Measurements from ENCODE around the gene NXPE3. TPM values are rescaled to one million over a fixed set of nuclear protein-coding genes. Genes with fewer than 3 reads are reported as not detected.

NXPE3 gene
- polyA plus RNA-seq, 1 experiment: 41.1 TPM

GRCh38 chr3:101778385-101779046 lies 495 bp upstream of the NXPE3 start:
- Histone ChIP-seq H3K27ac (ENCODE audit: low read depth, low read length) (no peak overlapping the region), H3K4me3 (ENCODE audit: low read depth, low read length) (peak overlapping the region; percentile 93), H3K9me3 (ENCODE audit: control insufficient read depth, insufficient read depth, low read length) (no peaks in the 10 kb centered on the region), H3K27me3 (ENCODE audit: control insufficient read depth, insufficient read depth, low read length) (no peaks in the 10 kb centered on the region)
- CTCF ChIA-PET: no interaction called here
- TF ChIP-seq, protein P1, sequence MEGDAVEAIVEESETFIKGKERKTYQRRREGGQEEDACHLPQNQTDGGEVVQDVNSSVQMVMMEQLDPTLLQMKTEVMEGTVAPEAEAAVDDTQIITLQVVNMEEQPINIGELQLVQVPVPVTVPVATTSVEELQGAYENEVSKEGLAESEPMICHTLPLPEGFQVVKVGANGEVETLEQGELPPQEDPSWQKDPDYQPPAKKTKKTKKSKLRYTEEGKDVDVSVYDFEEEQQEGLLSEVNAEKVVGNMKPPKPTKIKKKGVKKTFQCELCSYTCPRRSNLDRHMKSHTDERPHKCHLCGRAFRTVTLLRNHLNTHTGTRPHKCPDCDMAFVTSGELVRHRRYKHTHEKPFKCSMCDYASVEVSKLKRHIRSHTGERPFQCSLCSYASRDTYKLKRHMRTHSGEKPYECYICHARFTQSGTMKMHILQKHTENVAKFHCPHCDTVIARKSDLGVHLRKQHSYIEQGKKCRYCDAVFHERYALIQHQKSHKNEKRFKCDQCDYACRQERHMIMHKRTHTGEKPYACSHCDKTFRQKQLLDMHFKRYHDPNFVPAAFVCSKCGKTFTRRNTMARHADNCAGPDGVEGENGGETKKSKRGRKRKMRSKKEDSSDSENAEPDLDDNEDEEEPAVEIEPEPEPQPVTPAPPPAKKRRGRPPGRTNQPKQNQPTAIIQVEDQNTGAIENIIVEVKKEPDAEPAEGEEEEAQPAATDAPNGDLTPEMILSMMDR (IDR thresholded peaks at IDR 0.05; ENCODE audit: low read depth, low read length): no peak
- no peak for DNase-seq (ENCODE audit: low read depth, low spot score)
- POLR2A ChIA-PET: interaction anchor here (0.6 to 0.7 kb wide), 2 partner anchors 73 to 143 kb away, joined by 3 to 4 read pairs; no protein-coding TSS in a partner anchor

- peak overlapping the region; percentile 49 for H3K27ac ChIP-seq (ENCODE audit: low read depth, low read length)
- H3K9me3 ChIP-seq (ENCODE audit: control insufficient read depth, insufficient read depth, low read length): no peaks in the 10 kb centered on the region
- H3K27me3 ChIP-seq (ENCODE audit: control insufficient read depth, insufficient read depth, low read length): no peaks in the 10 kb centered on the region
- CTCF ChIA-PET: interaction anchor here (0.6 to 1.0 kb wide), 2 partner anchors 155 to 445 kb away, joined by 3 to 4 read pairs; no protein-coding TSS in a partner anchor
- no peak for DNase-seq (ENCODE audit: low read depth, low spot score)
- TF ChIP-seq, protein P1 (IDR thresholded peaks at IDR 0.05; ENCODE audit: low read depth, low read length): no peak
- H3K4me3 ChIP-seq (ENCODE audit: low read depth, low read length): peak overlapping the region; percentile 93
- POLR2A ChIA-PET: interaction anchor here (2.3 kb wide), 1 partner anchor 70 kb away, joined by 7 read pairs; the partner anchor contains the start of gene NFKBIZ
These were observed 891 bp downstream of the NXPE3 start for GRCh38 chr3:101779822-101780381.

- TF ChIP-seq, protein P1 (IDR thresholded peaks at IDR 0.05; ENCODE audit: low read depth, low read length): no peak
- POLR2A ChIA-PET: interaction anchor here (2.3 kb wide), 1 partner anchor 69 kb away, joined by 7 read pairs; the partner anchor contains the start of gene NFKBIZ
- Histone ChIP-seq H3K9me3 (ENCODE audit: control insufficient read depth, insufficient read depth, low read length) (no peaks in the 10 kb centered on the region), H3K27me3 (ENCODE audit: control insufficient read depth, insufficient read depth, low read length) (no peaks in the 10 kb centered on the region), H3K4me3 (ENCODE audit: low read depth, low read length) (peak overlapping the region; percentile 93), H3K27ac (ENCODE audit: low read depth, low read length) (peak overlapping the region; percentile 59)
- CTCF ChIA-PET: interaction anchor here (1.0 to 1.4 kb wide), 2 partner anchors 22 to 445 kb away, joined by 3 to 4 read pairs; no protein-coding TSS in a partner anchor
- DNase-seq (ENCODE audit: low read depth, low spot score): peak; percentile 61
These were observed 1.6 kb downstream of the NXPE3 start for GRCh38 chr3:101780661-101781060.

DNA sequence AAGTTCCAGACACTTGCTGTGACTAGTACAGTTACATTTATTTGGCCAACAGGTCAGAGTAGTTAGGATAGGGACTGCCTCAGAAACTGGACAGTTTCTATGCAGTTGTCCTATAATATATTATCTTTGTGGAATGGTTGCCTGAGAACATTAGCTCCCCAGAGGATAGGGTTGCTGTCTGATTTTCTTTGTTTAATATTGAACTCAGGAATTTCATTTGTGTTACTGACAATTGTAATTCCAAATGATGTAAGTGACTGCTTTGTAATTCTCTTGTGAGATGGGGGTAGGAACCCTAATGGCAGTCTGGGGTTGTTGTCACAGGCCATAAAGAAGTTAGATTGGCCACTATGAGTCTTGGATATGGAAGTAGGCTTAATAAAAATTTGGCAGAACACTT lies 2.2 kb downstream of the NXPE3 start:
- ChIA-PET POLR2A (interaction anchor here (2.3 kb wide), 1 partner anchor 68 kb away, joined by 7 read pairs; the partner anchor contains the start of gene NFKBIZ), CTCF (interaction anchor here (1.4 kb wide), 1 partner anchor 22 kb away, joined by 4 read pairs; no protein-coding TSS in a partner anchor)
- Histone ChIP-seq H3K27me3 (ENCODE audit: control insufficient read depth, insufficient read depth, low read length) (no peaks in the 10 kb centered on the region), H3K9me3 (ENCODE audit: control insufficient read depth, insufficient read depth, low read length) (no peaks in the 10 kb centered on the region), H3K4me3 (ENCODE audit: low read depth, low read length) (peak overlapping the region; percentile 93), H3K27ac (ENCODE audit: low read depth, low read length) (no peak overlapping the region)
- TF ChIP-seq, protein P1 (IDR thresholded peaks at IDR 0.05; ENCODE audit: low read depth, low read length): no peak
- DNase-seq (ENCODE audit: low read depth, low spot score): no peak

All from AG04450 (cell line).